ENCODE results near the gene IGFBP7.

- TF ChIP-seq, protein P1, sequence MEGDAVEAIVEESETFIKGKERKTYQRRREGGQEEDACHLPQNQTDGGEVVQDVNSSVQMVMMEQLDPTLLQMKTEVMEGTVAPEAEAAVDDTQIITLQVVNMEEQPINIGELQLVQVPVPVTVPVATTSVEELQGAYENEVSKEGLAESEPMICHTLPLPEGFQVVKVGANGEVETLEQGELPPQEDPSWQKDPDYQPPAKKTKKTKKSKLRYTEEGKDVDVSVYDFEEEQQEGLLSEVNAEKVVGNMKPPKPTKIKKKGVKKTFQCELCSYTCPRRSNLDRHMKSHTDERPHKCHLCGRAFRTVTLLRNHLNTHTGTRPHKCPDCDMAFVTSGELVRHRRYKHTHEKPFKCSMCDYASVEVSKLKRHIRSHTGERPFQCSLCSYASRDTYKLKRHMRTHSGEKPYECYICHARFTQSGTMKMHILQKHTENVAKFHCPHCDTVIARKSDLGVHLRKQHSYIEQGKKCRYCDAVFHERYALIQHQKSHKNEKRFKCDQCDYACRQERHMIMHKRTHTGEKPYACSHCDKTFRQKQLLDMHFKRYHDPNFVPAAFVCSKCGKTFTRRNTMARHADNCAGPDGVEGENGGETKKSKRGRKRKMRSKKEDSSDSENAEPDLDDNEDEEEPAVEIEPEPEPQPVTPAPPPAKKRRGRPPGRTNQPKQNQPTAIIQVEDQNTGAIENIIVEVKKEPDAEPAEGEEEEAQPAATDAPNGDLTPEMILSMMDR (conservative IDR thresholded peaks at IDR 0.05; ENCODE audit: low read depth, low read length): no peak
- TF ChIP-seq EZH2 (IDR thresholded peaks at IDR 0.05; ENCODE audit: borderline replicate concordance, low read depth, low read length, poor library complexity, severe bottlenecking): no peak
These were observed 44.0 kb upstream of the IGFBP7 start for GRCh38 chr4:57154191-57154590.

All from A673 (cell line).